ENCODE data around the gene KCNQ1.

KCNQ1 gene

GRCh38 chr11:2572491-2573239 lies 127.9 kb downstream of the KCNQ1 start:
- Histone ChIP-seq H3K18ac (ENCODE audit: low read depth in 1 of 2, low read length in 2 of 2) (no peak overlapping the region), H4K8ac (ENCODE audit: low read length) (no peak overlapping the region), H3K27ac (ENCODE audit: low read length, poor library complexity, severe bottlenecking) (no peak overlapping the region), H3K4me3 (ENCODE audit: insufficient read depth in 1 of 2, low read depth in 1 of 2, low read length in 2 of 2) (no peak overlapping the region), H2AK5ac (ENCODE audit: low read length, severe bottlenecking) (no peak overlapping the region), H2BK12ac (ENCODE audit: low read length in 2 of 2) (no peak overlapping the region), H3K4me2 (ENCODE audit: low read length, poor library complexity, severe bottlenecking) (no peak overlapping the region), H2BK5ac (ENCODE audit: low read depth, low read length, poor library complexity, severe bottlenecking) (no peak overlapping the region), H3K27me3 (ENCODE audit: control insufficient read depth in 1 of 2, insufficient read depth in 1 of 2, low read length in 2 of 2) (peaks cover 0 to 7% of the 10 kb centered on the region in 2 experiments), H2BK120ac (ENCODE audit: low read depth, low read length) (no peak overlapping the region), H3K36me3 (ENCODE audit: control insufficient read depth in 1 of 2, insufficient read depth in 2 of 2, low read depth in 1 of 2, low read length in 2 of 2) (no peaks in the 10 kb centered on the region), H4K91ac (ENCODE audit: low read length) (no peak overlapping the region), H3K9ac (ENCODE audit: low read length) (no peak overlapping the region), H2AFZ (ENCODE audit: low read depth, low read length) (no peak overlapping the region), H3K4me1 (ENCODE audit: control insufficient read depth, insufficient read depth, low read depth, low read length) (peaks cover 14% of the 10 kb centered on the region), H3K79me1 (replicated peaks; ENCODE audit: low read length, poor library complexity, severe bottlenecking) (no peaks in the 10 kb centered on the region), H3K9me3 (ENCODE audit: control insufficient read depth, low read length) (no peaks in the 10 kb centered on the region), H3K14ac (ENCODE audit: low read length in 2 of 2) (no peak overlapping the region), H2BK15ac (ENCODE audit: low read depth, poor library complexity, severe bottlenecking) (no peak overlapping the region), H3K23ac (ENCODE audit: low read length in 2 of 2) (no peak overlapping the region), H3K4ac (ENCODE audit: low read depth in 1 of 2, low read length in 2 of 2) (no peak overlapping the region)
- no peak for DNase-seq
- WGBS, result 93% methylated on average over 33 of the region's 33 CpGs

GRCh38 chr11:2573240-2574042 lies 128.6 kb downstream of the KCNQ1 start:
- Histone ChIP-seq H4K8ac (ENCODE audit: low read length) (no peak overlapping the region), H2AK5ac (ENCODE audit: low read length, severe bottlenecking) (no peak overlapping the region), H2BK12ac (ENCODE audit: low read length in 2 of 2) (no peak overlapping the region), H3K4ac (ENCODE audit: low read depth in 1 of 2, low read length in 2 of 2) (no peak overlapping the region), H2BK120ac (ENCODE audit: low read depth, low read length) (no peak overlapping the region), H3K14ac (ENCODE audit: low read length in 2 of 2) (no peak overlapping the region), H3K4me3 (ENCODE audit: insufficient read depth in 1 of 2, low read depth in 1 of 2, low read length in 2 of 2) (no peak overlapping the region), H3K27me3 (ENCODE audit: control insufficient read depth in 1 of 2, insufficient read depth in 1 of 2, low read length in 2 of 2) (peaks cover 0 to 7% of the 10 kb centered on the region in 2 experiments), H3K18ac (ENCODE audit: low read depth in 1 of 2, low read length in 2 of 2) (no peak overlapping the region), H2AFZ (ENCODE audit: low read depth, low read length) (no peak overlapping the region), H3K27ac (ENCODE audit: low read length, poor library complexity, severe bottlenecking) (no peak overlapping the region), H3K36me3 (ENCODE audit: control insufficient read depth in 1 of 2, insufficient read depth in 2 of 2, low read depth in 1 of 2, low read length in 2 of 2) (no peaks in the 10 kb centered on the region), H2BK5ac (ENCODE audit: low read depth, low read length, poor library complexity, severe bottlenecking) (no peak overlapping the region), H2BK15ac (ENCODE audit: low read depth, poor library complexity, severe bottlenecking) (no peak overlapping the region), H3K23ac (ENCODE audit: low read length in 2 of 2) (no peak overlapping the region), H3K4me2 (ENCODE audit: low read length, poor library complexity, severe bottlenecking) (no peak overlapping the region), H3K9me3 (ENCODE audit: control insufficient read depth, low read length) (no peaks in the 10 kb centered on the region), H4K91ac (ENCODE audit: low read length) (no peak overlapping the region), H3K4me1 (ENCODE audit: control insufficient read depth, insufficient read depth, low read depth, low read length) (peaks cover 19% of the 10 kb centered on the region), H3K79me1 (replicated peaks; ENCODE audit: low read length, poor library complexity, severe bottlenecking) (no peaks in the 10 kb centered on the region), H3K9ac (ENCODE audit: low read length) (no peak overlapping the region)
- DNase-seq, result no peak
- WGBS, result 94% methylated on average over 28 of the region's 28 CpGs

GRCh38 chr11:2574043-2574552 lies 129.3 kb downstream of the KCNQ1 start:
- H3K4me1 ChIP-seq (ENCODE audit: control insufficient read depth, insufficient read depth, low read depth, low read length), result peaks cover 24% of the 10 kb centered on the region

More at GRCh38 chr11:2574043-2574552, 129.3 kb downstream of the KCNQ1 start:
- WGBS, result 89% methylated on average over 20 of the region's 22 CpGs
- no peak for DNase-seq
- Histone ChIP-seq H4K8ac (ENCODE audit: low read length) (no peak overlapping the region), H3K4me2 (ENCODE audit: low read length, poor library complexity, severe bottlenecking) (no peak overlapping the region), H3K9ac (ENCODE audit: low read length) (no peak overlapping the region), H2BK15ac (ENCODE audit: low read depth, poor library complexity, severe bottlenecking) (no peak overlapping the region), H3K23ac (ENCODE audit: low read length in 2 of 2) (no peak overlapping the region), H3K4ac (ENCODE audit: low read depth in 1 of 2, low read length in 2 of 2) (no peak overlapping the region), H2AFZ (ENCODE audit: low read depth, low read length) (no peak overlapping the region), H2BK5ac (ENCODE audit: low read depth, low read length, poor library complexity, severe bottlenecking) (no peak overlapping the region), H3K27me3 (ENCODE audit: control insufficient read depth in 1 of 2, insufficient read depth in 1 of 2, low read length in 2 of 2) (peaks cover 0 to 7% of the 10 kb centered on the region in 2 experiments), H4K91ac (ENCODE audit: low read length) (no peak overlapping the region), H3K14ac (ENCODE audit: low read length in 2 of 2) (no peak overlapping the region), H3K79me1 (replicated peaks; ENCODE audit: low read length, poor library complexity, severe bottlenecking) (no peaks in the 10 kb centered on the region), H2BK12ac (ENCODE audit: low read length in 2 of 2) (no peak overlapping the region), H2BK120ac (ENCODE audit: low read depth, low read length) (no peak overlapping the region), H3K18ac (ENCODE audit: low read depth in 1 of 2, low read length in 2 of 2) (no peak overlapping the region), H3K27ac (ENCODE audit: low read length, poor library complexity, severe bottlenecking) (no peak overlapping the region), H3K9me3 (ENCODE audit: control insufficient read depth, low read length) (no peaks in the 10 kb centered on the region), H2AK5ac (ENCODE audit: low read length, severe bottlenecking) (no peak overlapping the region), H3K4me3 (ENCODE audit: insufficient read depth in 1 of 2, low read depth in 1 of 2, low read length in 2 of 2) (no peak overlapping the region), H3K36me3 (ENCODE audit: control insufficient read depth in 1 of 2, insufficient read depth in 2 of 2, low read depth in 1 of 2, low read length in 2 of 2) (no peaks in the 10 kb centered on the region)

Measured in mesenchymal stem cell (in vitro differentiated cells and primary cell).